K562 (cell line): Measurements from ENCODE around the gene IRF4. TPM values are rescaled to one million over a fixed set of nuclear protein-coding genes. Genes with fewer than 3 reads are reported as not detected.

Source experiments
- CHD7 ChIP-seq: fragments of 200-600 bp; sonication (generic); IDR thresholded peaks from one replicate; pipeline ENCODE4 v1.6.1; 2012; ENCODE audit warnings: mild to moderate bottlenecking, low read depth, low read length, inconsistent platforms
- PRDM10 ChIP-seq: fragments of 450-650 bp; IDR thresholded peaks from 2 replicates; pipeline ENCODE4 v1.6.1; 2018; ENCODE audit not compliant: partially characterized antibody
- polyA plus RNA-seq, 8 experiments: library from polyadenylated mRNA; depleted of rRNA in 4 of 8; stranded (reverse) in 5 of 8; unstranded in 3 of 8; fragments of >200 nt; fragmentation: Nextera tagmentation in 2 of 8; fragmentation: Illumina TruSeq in 1 of 8; extraction: Ambion mirVana in 2 of 8; extraction: Trizol in 1 of 8; gene quantifications; 2 replicates each; pipeline versions ENCODE4 v1.2.1 to v1.2.3, GENCODE V29; 2011 to 2014; ENCODE audit warnings: inconsistent platforms in 1 of 8, missing spikeins in 1 of 8
- total RNA-seq, 7 experiments: library from RNA; depleted of rRNA in 6 of 7; stranded (reverse); fragments of >200 nt in 6 of 7; fragmentation: Illumina TruSeq in 2 of 7; extraction: Trizol in 2 of 7; gene quantifications; 2 replicates each; pipeline versions ENCODE4 v1.2.1 to v1.2.3, GENCODE V29; 2011 to 2021; ENCODE audit warnings: low replicate concordance in 1 of 7

Gene IRF4
- total and polyA plus RNA-seq, 9 of the 15 experiments (the other 6 are each of a cell fraction or from before 2014, with no cell fraction given): 0.05 to 0.33 (median 0.09) TPM; not detected in 6

GRCh38 chr6:363909-364308 is 27.6 kb upstream of the IRF4 start (continued):
- no peak for TF ChIP-seq PRDM10
- TF ChIP-seq CHD7: no peak
- TF ChIP-seq, all 486 proteins: peak for 3
